OCI-LY3 (cell line): ENCODE data around the gene TP53AIP1.

ENCODE experiments used
- CTCF ChIP-seq: fragments of 200-600, 300-600 bp; sonication (generic); IDR thresholded peaks from 2 replicates; pipeline ENCODE4 v1.5.1; 2014; ENCODE audit warnings: antibody characterized with exemption, low read length, low read depth
- EZH2phosphoT487 ChIP-seq: fragments of 200-600 bp; shearing (Covaris generic); IDR thresholded peaks from 2 replicates; pipeline ENCODE4 v1.6.1; 2018; ENCODE audit warnings: antibody characterized with exemption, mixed run types, low read depth

GRCh38 chr11:128888034-128888985 is 54.4 kb downstream of the TP53AIP1 start:
- TF ChIP-seq CTCF: no peak
- no peak for TF ChIP-seq EZH2phosphoT487
